MG63 (cell line): ENCODE data around the gene TRPV5. TPM values are rescaled to one million over a fixed set of nuclear protein-coding genes. Genes with fewer than 3 reads are reported as not detected.

Source experiments
- DNase-seq: peaks from one replicate; pipeline ENCODE4 v3.0.0-alpha.2; 2020
- H3K27me3 ChIP-seq: fragments of 250-450 bp; sonication (Bioruptor Pico); 2 replicates; pipeline ENCODE4 v1.5.1; 2020; ENCODE audit warnings: mild to moderate bottlenecking, moderate library complexity
- H3K36me3 ChIP-seq: fragments of 250-450 bp; sonication (Bioruptor Pico); 2 replicates; pipeline ENCODE4 v1.5.1; 2020; ENCODE audit warnings: mild to moderate bottlenecking, moderate library complexity
- H3K4me3 ChIP-seq: fragments of 250-450 bp; sonication (Bioruptor Pico); 2 replicates; pipeline ENCODE4 v1.5.1; 2020; ENCODE audit warnings: mild to moderate bottlenecking, moderate library complexity
- H3K9me3 ChIP-seq: fragments of 250-450 bp; sonication (Bioruptor Pico); 2 replicates; pipeline ENCODE4 v1.5.1; 2020; ENCODE audit warnings: mild to moderate bottlenecking, moderate library complexity
- total RNA-seq: library from RNA; depleted of rRNA; stranded (reverse); fragments of >200 nt; shearing (Covaris generic); gene quantifications from 2 replicates; pipeline ENCODE4 v1.2.3, GENCODE V29; 2014; ENCODE audit warnings: low replicate concordance

Gene TRPV5
- total RNA-seq, 1 experiment from 2014 or later: not detected

DNA sequence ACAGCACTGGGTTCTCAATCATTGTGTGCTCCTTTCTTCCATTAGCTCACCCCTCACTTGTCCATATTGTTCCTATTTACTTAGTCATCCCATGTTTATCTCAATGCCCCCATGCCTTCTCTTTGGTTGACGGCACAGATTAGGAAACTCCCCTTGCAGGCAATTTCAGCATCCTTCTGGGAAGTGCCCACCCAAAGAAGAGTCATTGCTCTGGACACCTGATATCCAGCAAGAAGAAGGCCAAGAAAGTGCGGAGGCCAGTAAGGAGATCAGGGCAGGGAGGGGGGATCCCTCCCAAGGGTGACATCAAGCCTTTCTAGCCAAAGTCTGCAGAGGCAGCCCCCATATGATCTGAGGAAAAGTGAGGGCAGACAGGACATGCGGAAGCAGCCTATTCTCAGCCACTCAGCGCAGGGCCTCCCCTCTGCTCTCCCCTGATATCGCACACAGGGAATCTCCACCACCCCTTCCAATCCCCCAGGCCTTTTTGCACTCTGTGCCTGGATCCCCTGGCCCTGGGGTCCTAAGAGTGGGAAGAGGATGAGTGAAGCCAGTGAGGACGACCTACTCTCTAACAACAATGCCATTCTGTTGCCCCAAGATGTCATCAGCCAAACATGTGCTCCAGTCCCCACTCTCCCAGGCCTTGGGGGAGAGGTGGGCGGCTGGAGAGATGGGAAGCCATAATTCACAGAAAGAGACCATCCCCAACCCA lies 49.8 kb downstream of the TRPV5 start:
- Histone ChIP-seq H3K36me3 (no peaks in the 10 kb centered on the region), H3K4me3 (no peak overlapping the region), H3K9me3 (no peaks in the 10 kb centered on the region), H3K27me3 (no peaks in the 10 kb centered on the region)
- no peak for DNase-seq

DNA sequence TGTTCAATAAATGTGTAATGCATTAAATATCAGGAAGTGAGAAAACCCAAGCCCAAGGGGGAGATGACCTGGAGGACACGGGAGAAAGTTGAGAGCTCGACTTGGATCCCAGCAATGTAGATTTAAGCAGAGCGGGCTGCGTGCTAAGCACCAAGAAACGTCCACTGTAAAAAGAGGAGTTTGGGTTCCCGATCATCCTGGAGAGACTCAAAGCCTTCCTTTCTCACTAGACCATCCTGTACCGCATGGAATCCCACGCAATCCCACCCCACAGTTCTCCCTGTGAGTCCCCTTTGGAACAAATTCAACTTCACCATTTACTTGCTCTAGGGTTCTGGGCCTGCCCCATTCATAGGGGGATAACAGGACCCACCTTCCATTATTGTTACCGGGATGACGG lies 50.4 kb downstream of the TRPV5 start:
- H3K9me3 ChIP-seq: no peaks in the 10 kb centered on the region
- H3K27me3 ChIP-seq: no peaks in the 10 kb centered on the region
- H3K36me3 ChIP-seq: no peaks in the 10 kb centered on the region
- DNase-seq: no peak
- H3K4me3 ChIP-seq: no peak overlapping the region

DNA sequence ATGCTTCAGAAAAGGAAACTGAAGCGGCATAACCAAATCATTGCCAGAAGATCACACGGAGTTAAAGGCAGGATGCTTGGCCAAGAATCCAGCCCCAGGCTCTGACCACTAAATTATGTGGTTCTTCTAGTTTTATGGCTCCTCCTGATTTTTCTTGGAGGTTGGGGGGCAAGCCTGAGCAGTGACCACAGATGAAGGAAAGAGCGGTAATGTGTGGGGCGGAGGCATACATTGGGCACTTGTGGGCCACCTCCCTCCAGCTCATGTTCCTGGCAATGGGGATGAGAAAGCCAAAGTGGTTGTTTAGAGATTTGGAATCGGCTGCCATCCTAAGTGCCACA lies 51.2 kb downstream of the TRPV5 start:
- no peak overlapping the region for H3K4me3 ChIP-seq
- no peaks in the 10 kb centered on the region for H3K36me3 ChIP-seq
- no peaks in the 10 kb centered on the region for H3K27me3 ChIP-seq
- no peak for DNase-seq
- no peaks in the 10 kb centered on the region for H3K9me3 ChIP-seq

DNA sequence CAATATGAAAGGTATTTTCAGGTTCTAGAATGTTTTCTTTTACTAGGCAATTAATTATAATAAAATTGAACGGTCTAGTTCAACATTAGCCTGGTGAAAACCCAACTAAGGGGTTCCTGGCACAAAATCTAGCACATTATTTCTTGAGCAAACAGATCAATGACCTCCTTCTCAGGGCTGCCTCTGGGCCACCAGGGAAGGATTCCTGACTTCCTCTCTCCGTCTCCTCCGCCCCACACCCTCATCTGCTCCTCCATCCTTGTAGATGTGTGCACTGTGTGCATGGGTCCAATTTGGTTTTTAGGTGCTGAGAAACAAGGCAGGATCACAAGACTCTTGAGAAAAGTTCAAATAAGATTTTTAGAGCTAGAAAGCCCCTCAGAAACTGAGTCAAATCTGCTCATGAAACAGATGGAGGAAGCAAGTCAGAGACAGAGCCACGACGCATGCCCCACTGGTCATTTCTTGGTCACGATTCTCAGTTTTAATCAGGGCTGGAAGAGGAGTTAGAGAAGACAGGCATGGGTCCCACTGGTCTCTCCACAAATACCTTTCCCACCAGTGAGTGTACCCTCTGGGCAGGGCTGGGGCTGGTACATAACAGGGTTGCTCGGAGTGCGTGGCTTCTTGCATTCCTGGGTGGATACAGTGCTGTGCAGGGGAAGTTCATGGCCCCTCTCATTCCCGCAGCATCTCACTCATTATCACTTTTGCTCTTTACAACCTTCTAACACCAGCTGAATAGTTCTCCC lies 51.8 kb downstream of the TRPV5 start:
- Histone ChIP-seq H3K27me3 (no peaks in the 10 kb centered on the region), H3K36me3 (no peaks in the 10 kb centered on the region), H3K9me3 (no peaks in the 10 kb centered on the region), H3K4me3 (no peak overlapping the region)
- no peak for DNase-seq

DNA sequence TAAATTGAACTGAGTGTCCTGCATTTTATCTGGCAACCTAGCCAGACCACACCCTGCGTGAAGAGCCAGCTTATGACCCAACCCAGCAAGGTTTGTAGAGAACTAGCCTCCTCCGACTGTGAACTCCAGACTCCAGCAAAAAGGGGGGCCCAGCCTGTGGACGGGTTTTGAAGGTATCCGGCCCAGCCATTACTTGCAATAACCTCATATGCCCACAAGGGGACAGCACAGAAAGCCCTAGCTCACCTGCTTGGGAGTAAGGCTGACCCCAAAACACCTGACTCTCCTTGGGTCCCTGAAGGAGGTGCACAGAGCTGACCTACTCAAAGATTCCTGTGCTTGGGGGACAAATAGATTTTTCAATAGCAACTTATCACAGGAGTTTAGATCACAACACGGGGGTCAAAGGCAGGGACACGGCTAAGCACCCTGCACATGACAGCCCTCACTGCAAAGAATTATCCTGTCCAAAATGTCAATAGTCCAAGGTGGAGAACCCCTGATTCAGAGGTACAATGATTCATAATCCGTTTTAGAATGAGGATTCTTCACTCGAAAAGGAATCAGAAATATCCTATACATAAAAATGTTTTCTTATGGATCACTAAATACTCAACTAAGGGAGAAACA lies 52.6 kb downstream of the TRPV5 start:
- Histone ChIP-seq H3K36me3 (no peaks in the 10 kb centered on the region), H3K9me3 (no peaks in the 10 kb centered on the region), H3K4me3 (no peak overlapping the region), H3K27me3 (no peaks in the 10 kb centered on the region)
- DNase-seq: no peak

DNA sequence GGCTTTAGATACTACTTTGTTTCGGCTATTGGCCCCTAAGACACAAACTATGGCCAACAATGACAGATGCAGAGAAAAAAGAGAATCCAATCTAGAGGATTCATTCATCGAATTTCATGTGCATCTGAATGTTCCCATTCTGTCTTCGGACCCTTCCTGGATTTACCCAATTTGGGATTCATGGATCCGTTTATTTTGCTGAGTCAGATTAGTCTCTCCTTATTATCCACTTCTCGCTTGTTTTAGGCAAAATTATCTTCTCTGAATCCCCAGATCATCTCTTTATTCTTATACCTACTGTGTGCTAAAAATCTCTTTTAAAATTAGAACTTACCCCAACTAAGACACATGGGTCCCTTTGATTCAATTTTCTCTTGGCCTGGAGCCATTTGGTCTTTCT lies 54.5 kb downstream of the TRPV5 start:
- H3K9me3 ChIP-seq: no peaks in the 10 kb centered on the region
- no peaks in the 10 kb centered on the region for H3K27me3 ChIP-seq
- no peaks in the 10 kb centered on the region for H3K36me3 ChIP-seq
- DNase-seq: no peak
- no peak overlapping the region for H3K4me3 ChIP-seq

DNA sequence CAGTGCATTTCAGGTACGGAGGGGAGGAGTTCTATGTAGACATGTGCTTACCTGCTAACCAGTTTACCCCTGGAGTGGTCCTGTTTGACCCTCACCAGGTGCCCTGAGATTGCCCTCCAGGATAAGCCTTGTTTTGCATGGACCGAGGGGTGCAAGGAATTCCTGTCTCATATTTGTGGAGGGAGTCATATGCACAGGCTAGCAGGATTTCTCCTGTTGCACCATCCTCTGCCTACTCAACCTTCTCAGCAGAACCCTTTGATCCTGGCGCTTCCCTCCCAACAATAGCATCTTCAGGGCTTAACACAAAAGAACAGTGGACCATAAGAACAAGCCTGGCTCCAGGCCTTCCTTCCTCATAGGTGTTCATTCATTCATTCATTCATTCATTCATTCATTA lies 55.2 kb downstream of the TRPV5 start:
- DNase-seq: no peak
- Histone ChIP-seq H3K27me3 (no peaks in the 10 kb centered on the region), H3K4me3 (no peak overlapping the region), H3K9me3 (no peaks in the 10 kb centered on the region), H3K36me3 (no peaks in the 10 kb centered on the region)

DNA sequence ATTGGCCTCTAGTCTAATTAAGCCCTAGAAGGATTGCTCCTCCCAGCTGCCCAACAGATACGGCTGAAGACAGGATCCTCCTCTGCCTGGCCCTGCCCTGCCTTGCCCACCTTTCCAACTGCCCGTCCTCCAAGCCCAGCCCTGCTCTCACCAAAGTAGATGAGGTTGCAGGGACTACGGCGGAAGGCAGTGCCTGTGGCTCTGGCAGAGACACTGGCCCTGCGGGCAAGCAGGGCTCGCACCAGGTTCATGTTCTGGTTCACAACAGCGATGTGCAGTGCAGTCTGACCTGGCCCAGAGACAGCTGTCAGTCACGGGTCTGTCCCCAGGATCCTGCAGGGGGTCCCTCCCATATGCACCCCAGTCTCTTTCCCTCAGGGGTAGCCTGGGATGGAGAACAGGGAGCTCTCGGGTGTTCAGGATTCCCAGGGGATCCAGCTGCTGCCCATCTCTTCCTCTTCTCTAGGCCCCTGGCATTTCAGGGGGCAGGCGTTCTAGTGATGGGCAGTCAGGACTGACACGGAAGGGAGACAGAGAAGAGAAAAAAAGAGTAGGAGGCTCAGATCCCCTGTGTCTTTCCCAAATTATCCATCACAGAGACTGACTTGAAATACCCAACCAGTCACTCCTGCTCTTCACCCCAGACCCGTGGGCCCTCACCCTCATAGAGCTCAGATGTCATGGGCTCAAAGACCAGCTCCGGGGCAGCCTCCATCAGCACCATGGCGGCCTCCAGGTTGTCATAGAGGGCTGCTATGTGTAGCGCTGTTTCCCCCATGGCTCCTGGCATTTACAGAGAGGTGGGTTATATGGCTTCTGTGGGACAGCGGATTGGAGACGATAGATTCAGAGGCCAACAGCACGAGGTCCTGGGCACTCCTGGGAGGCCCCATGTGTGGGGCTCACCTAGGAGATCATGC lies 56.3 kb downstream of the TRPV5 start:
- H3K4me3 ChIP-seq: no peak overlapping the region
- no peaks in the 10 kb centered on the region for H3K27me3 ChIP-seq
- DNase-seq: no peak
- no peaks in the 10 kb centered on the region for H3K36me3 ChIP-seq
- no peaks in the 10 kb centered on the region for H3K9me3 ChIP-seq

DNA sequence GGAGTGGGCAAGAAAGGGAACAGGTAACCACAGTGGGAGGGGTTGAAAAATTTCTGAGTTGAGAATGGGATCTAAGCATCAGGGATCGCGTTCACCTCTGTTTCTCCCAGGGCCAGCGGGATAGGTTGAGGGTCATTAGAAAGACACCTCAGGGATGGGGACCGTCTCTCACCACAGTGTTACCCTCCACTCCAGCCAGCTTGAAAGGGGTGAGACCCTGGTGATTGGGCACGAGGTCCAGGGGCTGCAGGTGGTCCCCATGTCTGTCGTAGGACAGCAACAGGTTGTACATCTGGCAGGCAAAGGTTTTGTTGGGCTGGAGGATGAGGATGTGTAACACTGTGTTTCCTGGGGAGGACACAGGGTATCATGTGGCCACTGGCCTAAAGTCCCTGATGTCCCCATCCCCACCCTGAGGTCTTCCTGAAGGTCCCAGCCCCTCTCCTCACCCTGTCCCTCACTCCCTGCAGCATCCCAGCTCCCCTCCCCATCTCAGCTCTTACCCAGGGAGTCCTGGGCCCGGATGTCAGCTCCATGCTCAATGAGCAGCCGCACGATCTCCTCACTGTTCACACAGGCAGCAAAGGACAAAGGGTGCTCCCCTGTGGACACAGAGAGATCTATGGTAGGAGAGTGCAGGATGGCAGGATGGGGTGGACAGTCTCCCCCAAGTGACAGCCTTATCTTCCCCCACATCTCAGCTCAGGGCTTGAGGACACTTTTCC lies 57.1 kb downstream of the TRPV5 start:
- no peak overlapping the region for H3K4me3 ChIP-seq
- no peak for DNase-seq
- H3K27me3 ChIP-seq: no peaks in the 10 kb centered on the region
- H3K36me3 ChIP-seq: no peaks in the 10 kb centered on the region
- H3K9me3 ChIP-seq: no peaks in the 10 kb centered on the region

DNA sequence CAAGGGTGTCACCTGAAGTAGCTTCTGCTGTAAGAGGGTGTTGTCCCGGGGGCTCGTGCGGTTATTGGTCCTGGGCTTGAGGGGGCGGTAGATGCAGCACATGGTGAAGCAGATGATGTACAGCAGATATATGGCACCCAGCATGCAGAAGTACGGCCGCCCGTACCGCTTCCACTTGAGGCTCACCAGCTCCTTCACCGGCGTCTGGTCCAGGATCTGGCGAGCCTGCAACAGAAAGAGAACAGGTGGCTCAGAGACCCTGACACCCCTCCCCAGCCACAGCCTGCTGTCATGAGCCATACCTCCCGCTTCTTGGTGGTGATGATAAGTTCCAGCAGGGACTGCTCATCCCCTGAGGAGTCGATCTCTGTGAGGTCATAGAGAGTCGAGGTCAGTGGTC lies 58.1 kb downstream of the TRPV5 start:
- no peak for DNase-seq
- H3K27me3 ChIP-seq: no peaks in the 10 kb centered on the region
- H3K36me3 ChIP-seq: no peaks in the 10 kb centered on the region
- no peaks in the 10 kb centered on the region for H3K9me3 ChIP-seq
- no peak overlapping the region for H3K4me3 ChIP-seq

DNA sequence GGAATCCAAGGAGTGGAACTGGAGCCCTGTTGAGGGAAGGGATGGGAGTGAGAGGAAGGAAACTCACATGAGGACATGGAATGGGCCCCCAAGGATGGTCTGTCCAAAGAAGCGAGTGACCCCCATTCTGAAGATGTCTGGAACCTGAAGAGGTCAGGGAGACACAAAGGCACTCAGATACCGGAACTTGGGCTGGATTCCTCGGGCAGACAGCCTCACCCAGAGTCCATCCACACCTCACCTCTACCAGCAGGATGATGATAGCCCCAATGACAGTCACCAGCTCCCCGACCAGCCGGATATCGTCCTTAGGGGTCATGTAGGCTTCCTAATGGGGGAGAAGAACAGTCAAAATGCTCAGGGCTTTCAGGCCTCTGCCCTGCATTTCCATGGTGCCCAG lies 58.7 kb downstream of the TRPV5 start:
- no peaks in the 10 kb centered on the region for H3K27me3 ChIP-seq
- H3K9me3 ChIP-seq: no peaks in the 10 kb centered on the region
- no peak for DNase-seq
- no peak overlapping the region for H3K4me3 ChIP-seq
- H3K36me3 ChIP-seq: no peaks in the 10 kb centered on the region

DNA sequence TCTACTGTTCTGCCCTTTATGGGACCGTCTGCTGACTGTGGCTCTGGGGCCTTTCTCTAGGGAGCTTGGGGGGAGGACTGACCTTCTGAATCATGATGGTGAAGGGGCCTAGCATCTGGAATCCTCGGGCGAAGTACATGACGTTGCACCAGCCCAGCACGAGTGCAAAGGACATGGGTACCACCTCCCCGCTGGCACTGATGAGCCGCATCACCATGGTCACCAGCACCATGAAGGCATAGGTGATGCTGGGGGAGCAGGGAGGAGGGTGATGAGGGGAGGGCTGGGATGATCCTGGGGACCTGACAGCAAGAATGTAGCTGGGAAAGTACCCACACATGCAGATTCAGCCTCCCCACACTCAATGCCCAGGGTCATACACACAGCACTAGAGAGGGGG lies 59.1 kb downstream of the TRPV5 start:
- H3K27me3 ChIP-seq: no peaks in the 10 kb centered on the region
- no peaks in the 10 kb centered on the region for H3K36me3 ChIP-seq
- no peak for DNase-seq
- no peak overlapping the region for H3K4me3 ChIP-seq
- H3K9me3 ChIP-seq: no peaks in the 10 kb centered on the region

DNA sequence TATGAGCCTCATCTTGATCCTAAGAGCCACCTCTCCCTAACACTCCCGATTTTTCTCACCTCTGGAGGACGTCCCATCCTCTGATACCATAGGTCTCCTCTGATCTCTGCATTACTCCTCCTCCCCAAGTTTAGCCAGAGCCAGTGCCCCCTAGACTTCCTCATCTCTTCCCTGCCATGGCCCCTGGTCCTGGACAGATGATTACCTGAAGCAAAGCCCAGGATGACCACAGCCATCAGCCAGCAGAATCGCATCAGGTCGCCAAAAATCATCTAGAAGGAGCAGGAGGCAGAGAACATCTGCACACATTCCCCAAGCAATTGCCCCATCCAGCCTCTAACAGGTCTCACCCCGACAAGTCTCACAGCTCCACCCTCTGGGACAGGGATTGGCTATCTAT lies 59.7 kb downstream of the TRPV5 start:
- Histone ChIP-seq H3K4me3 (no peak overlapping the region), H3K9me3 (no peaks in the 10 kb centered on the region), H3K27me3 (no peaks in the 10 kb centered on the region), H3K36me3 (no peaks in the 10 kb centered on the region)
- no peak for DNase-seq

DNA sequence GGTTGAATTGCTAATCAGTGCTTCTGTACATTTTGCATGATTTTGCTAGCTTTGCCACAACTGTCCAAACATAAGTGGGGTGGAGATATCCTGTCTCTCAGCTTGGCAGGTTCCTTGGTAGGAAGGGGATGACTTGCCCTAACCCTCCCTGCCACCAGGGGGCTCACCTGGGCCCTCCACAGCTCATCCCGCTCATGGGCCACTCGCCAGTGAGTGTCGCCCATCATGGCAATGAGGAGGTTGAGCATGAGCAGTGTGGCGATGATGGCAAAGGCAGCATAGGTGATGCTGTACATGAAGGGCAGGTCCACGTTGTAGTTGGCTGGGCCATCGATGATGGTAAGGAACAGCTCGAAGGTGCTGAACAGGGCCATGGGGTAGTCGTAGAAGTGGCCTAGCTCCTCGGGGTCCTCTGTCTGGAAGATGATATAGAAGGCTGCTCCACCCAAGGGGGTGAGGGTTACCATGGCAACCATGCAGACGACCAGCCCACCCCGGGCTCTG lies 60.2 kb downstream of the TRPV5 start:
- Histone ChIP-seq H3K27me3 (no peaks in the 10 kb centered on the region), H3K36me3 (no peaks in the 10 kb centered on the region), H3K9me3 (no peaks in the 10 kb centered on the region), H3K4me3 (no peak overlapping the region)
- DNase-seq: no peak

DNA sequence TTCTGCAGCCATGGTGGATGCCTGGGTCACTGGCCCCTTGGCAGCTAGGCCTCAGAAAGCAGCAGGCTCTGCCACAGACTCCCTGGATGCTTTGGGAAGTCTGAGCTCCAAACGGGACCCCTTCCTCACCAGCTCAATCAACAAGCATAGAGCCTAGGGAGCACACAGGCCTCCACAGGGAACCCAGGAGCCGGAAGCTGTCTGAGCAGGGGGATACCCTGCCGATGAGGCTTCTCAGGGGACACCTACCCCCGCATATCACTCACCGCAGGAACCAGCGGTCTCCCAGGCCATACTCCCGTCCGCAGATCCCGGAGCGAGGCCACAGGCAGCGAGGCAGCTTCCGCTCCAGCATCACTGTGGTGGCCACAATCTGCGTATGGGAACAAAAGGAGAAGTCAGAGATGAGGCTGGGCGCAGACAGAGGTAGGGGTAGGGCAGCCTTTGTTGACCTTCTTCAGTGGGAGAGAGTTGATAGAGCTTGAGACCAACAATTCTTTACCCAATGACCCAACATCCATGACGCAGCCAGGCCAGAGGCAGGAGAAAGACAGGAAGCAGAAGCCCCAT lies 61.4 kb downstream of the TRPV5 start:
- Histone ChIP-seq H3K36me3 (no peaks in the 10 kb centered on the region), H3K4me3 (no peak overlapping the region), H3K27me3 (no peaks in the 10 kb centered on the region), H3K9me3 (no peaks in the 10 kb centered on the region)
- no peak for DNase-seq
